Measurements from ENCODE around the gene PCP4. TPM values are rescaled to one million over a fixed set of nuclear protein-coding genes. Genes with fewer than 3 reads are reported as not detected.

Gene PCP4
- total RNA-seq, 1 experiment from 2014 or later, result not detected

GRCh38 chr21:39869141-39869818, 2.0 kb downstream of the PCP4 start:
- no peak for DNase-seq (ENCODE audit: low read depth, low spot score)
- Histone ChIP-seq H3K4me3 (ENCODE audit: low read depth in 2 of 2, low read length in 2 of 2) (no peak overlapping the region), H3K27me3 (ENCODE audit: control insufficient read depth, insufficient read depth, low read length) (no peaks in the 10 kb centered on the region), H3K36me3 (ENCODE audit: control insufficient read depth, insufficient read depth, low read length) (no peaks in the 10 kb centered on the region), H3K4me1 (ENCODE audit: control insufficient read depth, insufficient read depth, low read length) (no peaks in the 10 kb centered on the region), H3K27ac (ENCODE audit: low read length) (no peak overlapping the region), H3K9me3 (ENCODE audit: control insufficient read depth, insufficient read depth, low read depth, low read length) (no peaks in the 10 kb centered on the region)
- ChIA-PET POLR2A (no interaction called here), CTCF (no interaction called here)
- intact Hi-C loops (cut with micrococcal nuclease; ENCODE audit: unreplicated experiment), result no loop called here
- no peak for ATAC-seq
- in situ Hi-C loops (cut with HindIII; ENCODE audit: low pct_unique_long_range_greater_than_20kb, low sequenced_read_pairs), result no loop called here
- BruUV-seq (replicated peaks), result no TSS peak
- TF ChIP-seq, protein P1, sequence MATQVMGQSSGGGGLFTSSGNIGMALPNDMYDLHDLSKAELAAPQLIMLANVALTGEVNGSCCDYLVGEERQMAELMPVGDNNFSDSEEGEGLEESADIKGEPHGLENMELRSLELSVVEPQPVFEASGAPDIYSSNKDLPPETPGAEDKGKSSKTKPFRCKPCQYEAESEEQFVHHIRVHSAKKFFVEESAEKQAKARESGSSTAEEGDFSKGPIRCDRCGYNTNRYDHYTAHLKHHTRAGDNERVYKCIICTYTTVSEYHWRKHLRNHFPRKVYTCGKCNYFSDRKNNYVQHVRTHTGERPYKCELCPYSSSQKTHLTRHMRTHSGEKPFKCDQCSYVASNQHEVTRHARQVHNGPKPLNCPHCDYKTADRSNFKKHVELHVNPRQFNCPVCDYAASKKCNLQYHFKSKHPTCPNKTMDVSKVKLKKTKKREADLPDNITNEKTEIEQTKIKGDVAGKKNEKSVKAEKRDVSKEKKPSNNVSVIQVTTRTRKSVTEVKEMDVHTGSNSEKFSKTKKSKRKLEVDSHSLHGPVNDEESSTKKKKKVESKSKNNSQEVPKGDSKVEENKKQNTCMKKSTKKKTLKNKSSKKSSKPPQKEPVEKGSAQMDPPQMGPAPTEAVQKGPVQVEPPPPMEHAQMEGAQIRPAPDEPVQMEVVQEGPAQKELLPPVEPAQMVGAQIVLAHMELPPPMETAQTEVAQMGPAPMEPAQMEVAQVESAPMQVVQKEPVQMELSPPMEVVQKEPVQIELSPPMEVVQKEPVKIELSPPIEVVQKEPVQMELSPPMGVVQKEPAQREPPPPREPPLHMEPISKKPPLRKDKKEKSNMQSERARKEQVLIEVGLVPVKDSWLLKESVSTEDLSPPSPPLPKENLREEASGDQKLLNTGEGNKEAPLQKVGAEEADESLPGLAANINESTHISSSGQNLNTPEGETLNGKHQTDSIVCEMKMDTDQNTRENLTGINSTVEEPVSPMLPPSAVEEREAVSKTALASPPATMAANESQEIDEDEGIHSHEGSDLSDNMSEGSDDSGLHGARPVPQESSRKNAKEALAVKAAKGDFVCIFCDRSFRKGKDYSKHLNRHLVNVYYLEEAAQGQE (IDR thresholded peaks at IDR 0.05; ENCODE audit: insufficient read depth in 1 of 2, low read depth in 2 of 2, low read length in 1 of 2), result no peak
- TF ChIP-seq POLR2AphosphoS5 (IDR thresholded peaks at IDR 0.05; ENCODE audit: low read depth, low read length) (no peak), TCF7L2 (IDR thresholded peaks at IDR 0.05; ENCODE audit: low read depth, low read length) (no peak), SIN3A (IDR thresholded peaks at IDR 0.05; ENCODE audit: borderline replicate concordance, insufficient read depth, low read depth, low read length) (no peak)
- TF ChIP-seq, protein P2, sequence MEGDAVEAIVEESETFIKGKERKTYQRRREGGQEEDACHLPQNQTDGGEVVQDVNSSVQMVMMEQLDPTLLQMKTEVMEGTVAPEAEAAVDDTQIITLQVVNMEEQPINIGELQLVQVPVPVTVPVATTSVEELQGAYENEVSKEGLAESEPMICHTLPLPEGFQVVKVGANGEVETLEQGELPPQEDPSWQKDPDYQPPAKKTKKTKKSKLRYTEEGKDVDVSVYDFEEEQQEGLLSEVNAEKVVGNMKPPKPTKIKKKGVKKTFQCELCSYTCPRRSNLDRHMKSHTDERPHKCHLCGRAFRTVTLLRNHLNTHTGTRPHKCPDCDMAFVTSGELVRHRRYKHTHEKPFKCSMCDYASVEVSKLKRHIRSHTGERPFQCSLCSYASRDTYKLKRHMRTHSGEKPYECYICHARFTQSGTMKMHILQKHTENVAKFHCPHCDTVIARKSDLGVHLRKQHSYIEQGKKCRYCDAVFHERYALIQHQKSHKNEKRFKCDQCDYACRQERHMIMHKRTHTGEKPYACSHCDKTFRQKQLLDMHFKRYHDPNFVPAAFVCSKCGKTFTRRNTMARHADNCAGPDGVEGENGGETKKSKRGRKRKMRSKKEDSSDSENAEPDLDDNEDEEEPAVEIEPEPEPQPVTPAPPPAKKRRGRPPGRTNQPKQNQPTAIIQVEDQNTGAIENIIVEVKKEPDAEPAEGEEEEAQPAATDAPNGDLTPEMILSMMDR (IDR thresholded peaks at IDR 0.05), result no peak

GRCh38 chr21:39873687-39874086, 6.4 kb downstream of the PCP4 start:
- H3K36me3 ChIP-seq (ENCODE audit: control insufficient read depth, insufficient read depth, low read length), result no peaks in the 10 kb centered on the region

More at GRCh38 chr21:39873687-39874086, 6.4 kb downstream of the PCP4 start:
- DNase-seq (ENCODE audit: low read depth, low spot score) (no peak), ATAC-seq (no peak)
- TF ChIP-seq, protein P1 (IDR thresholded peaks at IDR 0.05; ENCODE audit: insufficient read depth in 1 of 2, low read depth in 2 of 2, low read length in 1 of 2), result no peak
- no peak for TF ChIP-seq POLR2AphosphoS5 (IDR thresholded peaks at IDR 0.05; ENCODE audit: low read depth, low read length)
- no peak for TF ChIP-seq SIN3A (IDR thresholded peaks at IDR 0.05; ENCODE audit: borderline replicate concordance, insufficient read depth, low read depth, low read length)
- TF ChIP-seq, protein P2 (IDR thresholded peaks at IDR 0.05), result no peak
- TF ChIP-seq TCF7L2 (IDR thresholded peaks at IDR 0.05; ENCODE audit: low read depth, low read length), result no peak
- in situ Hi-C loops (cut with HindIII; ENCODE audit: low pct_unique_long_range_greater_than_20kb, low sequenced_read_pairs) (no loop called here), intact Hi-C loops (cut with micrococcal nuclease; ENCODE audit: unreplicated experiment) (no loop called here)
- Histone ChIP-seq H3K27ac (ENCODE audit: low read length) (no peak overlapping the region), H3K4me3 (ENCODE audit: low read depth in 2 of 2, low read length in 2 of 2) (no peak overlapping the region), H3K9me3 (ENCODE audit: control insufficient read depth, insufficient read depth, low read depth, low read length) (no peaks in the 10 kb centered on the region), H3K27me3 (ENCODE audit: control insufficient read depth, insufficient read depth, low read length) (no peaks in the 10 kb centered on the region), H3K4me1 (ENCODE audit: control insufficient read depth, insufficient read depth, low read length) (no peaks in the 10 kb centered on the region)
- ChIA-PET CTCF (no interaction called here), POLR2A (no interaction called here)
- no TSS peak for BruUV-seq (replicated peaks)
